Keratinocyte (primary cell): ENCODE measurements around the gene NEURL1. TPM values are rescaled to one million over a fixed set of nuclear protein-coding genes. Genes with fewer than 3 reads are reported as not detected.

Source experiments
- DNase-seq: peaks from one replicate; pipeline ENCODE4 v3.0.0-alpha.2; 2011; ENCODE audit warnings: low read depth, missing footprints, low spot score
- FAIRE-seq: peaks from 2 replicates; lab custom pipeline; 2011; peaks lifted over from hg19 to GRCh38; lab: Jason Lieb, UNC
- H2AFZ ChIP-seq: 2 replicates; pipeline ENCODE4 v1.6.0; 2012; ENCODE audit warnings: low read length, control low read depth, inconsistent platforms; ENCODE audit not compliant: control insufficient read depth
- H3K27ac ChIP-seq: 2 replicates; pipeline ENCODE4 v1.5.1; 2011; ENCODE audit warnings: low read length; ENCODE audit not compliant: control insufficient read depth, insufficient read depth
- H3K27me3 ChIP-seq: 3 replicates; pipeline ENCODE4 v1.6.0; 2011; ENCODE audit warnings: low read length; ENCODE audit not compliant: control insufficient read depth, insufficient read depth; ENCODE audit errors: extremely low read depth
- H3K36me3 ChIP-seq, 2 experiments: 2 replicates in 1 of 2; 3 replicates in 1 of 2; pipeline ENCODE4 v1.5.1; 2011; ENCODE audit warnings: low read length in 2 of 2, mild to moderate bottlenecking in 1 of 2; ENCODE audit not compliant: control insufficient read depth in 2 of 2, insufficient read depth in 2 of 2; ENCODE audit errors: extremely low read depth in 1 of 2
- H3K4me1 ChIP-seq: 3 replicates; pipeline ENCODE4 v1.5.1; 2011; ENCODE audit warnings: low read length; ENCODE audit not compliant: control insufficient read depth, insufficient read depth; ENCODE audit errors: extremely low read depth
- H3K4me2 ChIP-seq: 3 replicates; pipeline ENCODE4 v1.6.0; 2011; ENCODE audit warnings: low read depth, low read length; ENCODE audit not compliant: control insufficient read depth, insufficient read depth; ENCODE audit errors: extremely low read depth
- H3K4me3 ChIP-seq, 3 experiments: fragments of 200-600 bp in 1 of 3; sonication (generic) in 1 of 3; 2 replicates in 2 of 3; 3 replicates in 1 of 3; pipeline ENCODE4 v1.5.1; 2011 to 2016; ENCODE audit warnings: low read length in 3 of 3, mild to moderate bottlenecking in 3 of 3, control low read depth in 2 of 3, inconsistent platforms in 1 of 3, low read depth in 1 of 3, mixed read lengths in 1 of 3, mixed run types in 1 of 3, moderate library complexity in 1 of 3; ENCODE audit not compliant: control insufficient read depth in 2 of 3, insufficient read depth in 2 of 3; ENCODE audit errors: extremely low read depth in 1 of 3
- H3K79me2 ChIP-seq: 2 replicates; pipeline ENCODE4 v1.6.0; 2012; ENCODE audit warnings: low read length; ENCODE audit not compliant: control insufficient read depth, insufficient read depth
- H3K9ac ChIP-seq: 3 replicates; pipeline ENCODE4 v1.6.0; 2011; ENCODE audit warnings: low read length; ENCODE audit not compliant: control insufficient read depth, insufficient read depth; ENCODE audit errors: extremely low read depth
- H3K9me1 ChIP-seq: 3 replicates; pipeline ENCODE4 v1.6.0; 2011; ENCODE audit warnings: low read length; ENCODE audit not compliant: control insufficient read depth, insufficient read depth; ENCODE audit errors: extremely low read depth
- H3K9me3 ChIP-seq: 2 replicates; pipeline ENCODE4 v1.5.1; 2012; ENCODE audit warnings: low read depth, low read length; ENCODE audit not compliant: control insufficient read depth
- H4K20me1 ChIP-seq: 3 replicates; pipeline ENCODE4 v1.6.0; 2011; ENCODE audit warnings: low read length; ENCODE audit not compliant: control insufficient read depth, insufficient read depth; ENCODE audit errors: extremely low read depth
- CTCF ChIP-seq, 3 experiments: IDR thresholded peaks in 1 of 3; conservative IDR thresholded peaks in 1 of 3; optimal IDR thresholded peaks in 1 of 3; 2 replicates in 2 of 3; 3 replicates in 1 of 3; pipeline versions ENCODE3 to v1.5.1; 2011; ENCODE audit warnings: low read length in 3 of 3, mild to moderate bottlenecking in 3 of 3, moderate library complexity in 2 of 3, control low read depth in 1 of 3, inconsistent platforms in 1 of 3; ENCODE audit not compliant: insufficient read depth in 2 of 3; ENCODE audit errors: extremely low read depth in 1 of 3
- EZH2 ChIP-seq: IDR thresholded peaks from one replicate; pipeline ENCODE4 v1.6.1; 2012; ENCODE audit warnings: inconsistent platforms, mild to moderate bottlenecking, low read length, moderate library complexity
- dilution Hi-C: fragments of 300-500 bp; cut with MboI; formaldehyde crosslinking; loops from one replicate; pipeline ENCODE4 v1.7.0; 2020; ENCODE audit warnings: low sequenced_read_pairs; ENCODE audit not compliant: extremely low pct_ligation_motif_present
- polyA plus RNA-seq, 5 experiments: library from polyadenylated mRNA; depleted of rRNA in 3 of 5; stranded (reverse) in 3 of 5; stranded (forward) in 1 of 5; unstranded in 1 of 5; fragments of >200 nt; gene quantifications; 1 replicate in 1 of 5; 2 replicates in 3 of 5; 3 replicates in 1 of 5; pipeline versions ENCODE4 v1.2.1 to v1.2.3, GENCODE V29; 2011 to 2012; ENCODE audit warnings: missing spikeins in 2 of 5, low read depth in 1 of 5, low replicate concordance in 1 of 5

Gene NEURL1
- polyA plus RNA-seq, 1 donor (not counting 4 experiments of a cell fraction or from before 2014, with no cell fraction given): 0.03 TPM

DNA sequence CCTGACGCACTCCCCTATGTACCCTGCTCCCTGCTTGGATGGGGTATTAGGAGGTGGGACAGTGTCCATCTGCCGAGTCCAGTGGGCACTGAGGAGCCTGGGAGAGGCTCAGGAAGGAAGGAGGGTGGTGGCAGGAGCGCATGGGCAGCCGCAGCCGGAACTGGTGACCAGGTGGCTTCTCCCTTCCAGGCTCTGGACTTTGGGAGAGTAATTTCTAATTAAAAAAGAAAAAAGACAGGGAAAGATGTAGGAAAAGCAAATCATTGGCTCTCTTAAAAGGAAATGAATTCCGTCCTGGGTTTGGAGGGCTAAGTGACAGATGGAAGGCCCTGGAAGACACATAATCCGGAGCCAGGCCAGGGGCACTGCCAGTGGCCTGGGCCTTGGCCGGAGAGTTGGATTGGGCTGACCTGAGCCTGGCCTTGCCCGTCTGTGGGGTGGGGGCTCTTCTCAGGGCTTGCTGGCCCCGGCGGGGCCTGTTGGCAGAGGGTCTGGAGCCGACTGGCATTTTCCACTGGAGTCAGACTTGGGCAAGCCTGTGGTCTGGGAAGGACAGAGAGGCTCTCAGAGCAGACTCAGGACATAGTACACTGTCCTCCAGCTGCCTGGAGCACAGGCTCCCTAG lies 63.0 kb downstream of the NEURL1 start:
- H3K4me3 ChIP-seq: no peak overlapping the region
- no peak overlapping the region for H3K27ac ChIP-seq
- FAIRE-seq (no peak), DNase-seq (no peak)
- H3K4me2 ChIP-seq: no peak overlapping the region
- no peaks in the 10 kb centered on the region for H3K79me2 ChIP-seq
- no peak overlapping the region for H2AFZ ChIP-seq
- H3K27me3 ChIP-seq: peaks cover 62% of the 10 kb centered on the region
- no peaks in the 10 kb centered on the region for H4K20me1 ChIP-seq
- no peaks in the 10 kb centered on the region for H3K9me1 ChIP-seq
- dilution Hi-C loops: no loop called here
- no peaks in the 10 kb centered on the region for H3K9me3 ChIP-seq
- no peaks in the 10 kb centered on the region for H3K36me3 ChIP-seq
- no peaks in the 10 kb centered on the region for H3K4me1 ChIP-seq
- H3K9ac ChIP-seq: no peak overlapping the region
- no peak for TF ChIP-seq EZH2
- TF ChIP-seq CTCF (optimal IDR thresholded peaks at IDR 0.05 in 1 of 3, IDR thresholded peaks at IDR 0.05 in 1 of 3, conservative IDR thresholded peaks at IDR 0.05 in 1 of 3; ENCODE audit: extremely low read depth in 1 of 3, insufficient read depth in 2 of 3, low read length in 3 of 3): no peak

DNA sequence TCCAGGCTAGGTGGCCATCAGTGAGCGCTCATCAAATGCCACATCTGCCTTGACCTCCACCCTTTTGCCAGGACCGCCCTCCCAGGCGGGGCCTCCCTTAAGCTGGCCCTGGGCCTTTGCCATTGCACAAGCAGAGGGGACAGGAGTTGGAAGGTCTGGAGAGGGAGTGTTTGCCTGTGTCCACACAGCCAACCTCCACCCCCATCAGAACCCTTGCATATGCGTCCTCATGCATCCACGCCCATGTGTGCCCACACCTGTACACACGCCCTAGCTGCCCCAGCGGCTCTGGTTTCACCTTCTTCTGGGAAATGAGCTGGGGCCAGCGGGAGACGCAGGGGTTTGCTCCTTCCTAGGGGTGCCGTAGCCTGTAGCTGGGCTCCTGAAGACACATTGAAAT lies 64.0 kb downstream of the NEURL1 start:
- Histone ChIP-seq H2AFZ (no peak overlapping the region), H3K79me2 (no peaks in the 10 kb centered on the region), H3K4me1 (no peaks in the 10 kb centered on the region), H3K27ac (no peak overlapping the region), H3K9me3 (no peaks in the 10 kb centered on the region), H4K20me1 (no peaks in the 10 kb centered on the region), H3K27me3 (peaks cover 55% of the 10 kb centered on the region), H3K9me1 (no peaks in the 10 kb centered on the region), H3K4me2 (no peak overlapping the region), H3K36me3 (no peaks in the 10 kb centered on the region), H3K9ac (no peak overlapping the region), H3K4me3 (no peak overlapping the region)
- no peak for TF ChIP-seq EZH2
- TF ChIP-seq CTCF (optimal IDR thresholded peaks at IDR 0.05 in 1 of 3, IDR thresholded peaks at IDR 0.05 in 1 of 3, conservative IDR thresholded peaks at IDR 0.05 in 1 of 3; ENCODE audit: extremely low read depth in 1 of 3, insufficient read depth in 2 of 3, low read length in 3 of 3): no peak
- FAIRE-seq (no peak), DNase-seq (no peak)
- dilution Hi-C loops: no loop called here
